WTC11 (cell line): ENCODE data around the gene SARM1. TPM values are rescaled to one million over a fixed set of nuclear protein-coding genes. Genes with fewer than 3 reads are reported as not detected.
A peak's percentile ranks its signal among the peaks of the same experiment; 100 is the strongest.

ENCODE experiments used
- ATAC-seq: fragments of 200-7000 bp; cut with Tn5 transposase; 2 replicates; pipeline ENCODE4 v1.10.0; 2021; ENCODE audit warnings: mild to moderate bottlenecking, moderate library complexity
- CTCF ChIA-PET: fragments of 300-600 bp; sonication (Branson Sonifier 250); formaldehyde crosslinking; loops from one replicate; lab custom pipeline; 2021; ENCODE audit warnings: antibody characterized with exemption; lab: Charles Lee
- POLR2A ChIA-PET: fragments of 350-600 bp; sonication (Branson Sonifier 250); formaldehyde crosslinking; loops from one replicate; lab custom pipeline; 2021; ENCODE audit warnings: antibody characterized with exemption; lab: Charles Lee
- DNase-seq: peaks from one replicate; pipeline ENCODE4 v3.0.0; 2021; ENCODE audit warnings: low spot score
- H3K27ac Mint-ChIP-seq: 2 replicates; pipeline ENCODE4 v1.8.0; 2021; ENCODE audit warnings: mixed read lengths
- H3K27me3 Mint-ChIP-seq: 2 replicates; pipeline ENCODE4 v1.8.0; 2021; ENCODE audit warnings: low read depth, mild to moderate bottlenecking, moderate library complexity, mixed read lengths
- H3K36me3 Mint-ChIP-seq: 2 replicates; pipeline ENCODE4 v1.8.0; 2021; ENCODE audit warnings: mixed read lengths
- H3K4me1 Mint-ChIP-seq: 2 replicates; pipeline ENCODE4 v1.8.0; 2022; ENCODE audit warnings: mixed read lengths
- H3K4me3 Mint-ChIP-seq: 2 replicates; pipeline ENCODE4 v1.8.0; 2021; ENCODE audit warnings: mild to moderate bottlenecking, moderate library complexity, mixed read lengths
- H3K9me3 Mint-ChIP-seq: 2 replicates; pipeline ENCODE4 v1.8.0; 2021; ENCODE audit warnings: mixed read lengths
- CREB1 ChIP-seq: sonication (generic); formaldehyde crosslinking; IDR thresholded peaks from 2 replicates; pipeline ENCODE4 v1.8.0; 2023; ENCODE audit warnings: mild to moderate bottlenecking, missing genetic modification reagents
- ETV6 ChIP-seq: sonication (generic); formaldehyde crosslinking; IDR thresholded peaks from 2 replicates; pipeline ENCODE4 v1.8.1; 2022; ENCODE audit warnings: mild to moderate bottlenecking, missing genetic modification reagents
- GABPB1 ChIP-seq: sonication (generic); formaldehyde crosslinking; IDR thresholded peaks from 2 replicates; pipeline ENCODE4 v1.8.1; 2023; ENCODE audit warnings: mild to moderate bottlenecking, missing genetic modification reagents
- GRHL2 ChIP-seq: fragments of 250-450 bp; sonication (Bioruptor Pico); IDR thresholded peaks from 2 replicates; pipeline ENCODE4 v1.8.0; 2022; ENCODE audit warnings: mild to moderate bottlenecking, moderate library complexity; ENCODE audit not compliant: insufficient replicate concordance, severe bottlenecking
- JUN ChIP-seq: sonication (generic); formaldehyde crosslinking; IDR thresholded peaks from 2 replicates; pipeline ENCODE4 v1.8.0; 2023; ENCODE audit warnings: mild to moderate bottlenecking, missing genetic modification reagents
- NFE2L1 ChIP-seq: sonication (generic); formaldehyde crosslinking; IDR thresholded peaks from 2 replicates; pipeline ENCODE4 v1.8.1; 2023; ENCODE audit warnings: missing genetic modification reagents
- NR1H2 ChIP-seq: sonication (generic); formaldehyde crosslinking; IDR thresholded peaks from 2 replicates; pipeline ENCODE4 v1.9.0; 2021; ENCODE audit warnings: mild to moderate bottlenecking, moderate library complexity, missing genetic modification reagents
- PRRX2 ChIP-seq: fragments of 250-450 bp; sonication (Bioruptor Pico); IDR thresholded peaks from 2 replicates; pipeline ENCODE4 v1.8.0; 2021; ENCODE audit warnings: mild to moderate bottlenecking
- SMAD3 ChIP-seq: sonication (generic); formaldehyde crosslinking; IDR thresholded peaks from 2 replicates; pipeline ENCODE4 v1.8.0; 2022; ENCODE audit warnings: missing genetic modification reagents, mild to moderate bottlenecking, borderline replicate concordance
- TP53 ChIP-seq: sonication (generic); formaldehyde crosslinking; IDR thresholded peaks from 2 replicates; pipeline ENCODE4 v1.8.1; 2023; ENCODE audit warnings: mild to moderate bottlenecking, missing genetic modification reagents
- ZBTB21 ChIP-seq: sonication (generic); formaldehyde crosslinking; IDR thresholded peaks from 2 replicates; pipeline ENCODE4 v1.8.1; 2023; ENCODE audit warnings: mild to moderate bottlenecking, missing genetic modification reagents, borderline replicate concordance
- ZNF232 ChIP-seq: sonication (generic); formaldehyde crosslinking; IDR thresholded peaks from 2 replicates; pipeline ENCODE4 v1.8.0; 2022; ENCODE audit warnings: mild to moderate bottlenecking, missing genetic modification reagents
- ZNF263 ChIP-seq: sonication (generic); formaldehyde crosslinking; IDR thresholded peaks from 2 replicates; pipeline ENCODE4 v1.8.1; 2022; ENCODE audit warnings: low read depth, mild to moderate bottlenecking, moderate library complexity, missing genetic modification reagents
- total RNA-seq: library from RNA; stranded (reverse); gene quantifications from 3 replicates; pipeline ENCODE4 v1.2.3, GENCODE V29; 2021
- TF ChIP-seq, protein P1 (sequence below): fragments of 250-450 bp; sonication (Bioruptor Pico); IDR thresholded peaks from 2 replicates; pipeline ENCODE4 v1.9.0; 2021; ENCODE audit warnings: mild to moderate bottlenecking, borderline replicate concordance
- TF ChIP-seq, protein P2 (sequence below): fragments of 250-450 bp; sonication (Bioruptor Pico); conservative IDR thresholded peaks from 2 replicates; pipeline ENCODE4 v1.9.0; 2021; ENCODE audit warnings: mild to moderate bottlenecking
- TF ChIP-seq, protein P3 (sequence below): sonication (generic); formaldehyde crosslinking; IDR thresholded peaks from 2 replicates; pipeline ENCODE4 v1.8.1; 2022; ENCODE audit warnings: mild to moderate bottlenecking, missing genetic modification reagents, moderate library complexity, borderline replicate concordance
- TF ChIP-seq, protein P4 (sequence below): sonication (generic); formaldehyde crosslinking; IDR thresholded peaks from 2 replicates; pipeline ENCODE4 v1.8.0; 2022; ENCODE audit warnings: mild to moderate bottlenecking, missing genetic modification reagents
- TF ChIP-seq, protein P5 (sequence below): fragments of 250-450 bp; sonication (Bioruptor Pico); IDR thresholded peaks from 2 replicates; pipeline ENCODE4 v1.9.0; 2021; ENCODE audit warnings: moderate library complexity, mild to moderate bottlenecking, inconsistent platforms, borderline replicate concordance
- TF ChIP-seq, protein P6 (sequence below): sonication (generic); formaldehyde crosslinking; IDR thresholded peaks from 2 replicates; pipeline ENCODE4 v1.8.0; 2022; ENCODE audit warnings: mild to moderate bottlenecking, missing genetic modification reagents
- TF ChIP-seq, protein P7 (sequence below): sonication (generic); formaldehyde crosslinking; conservative IDR thresholded peaks from 2 replicates; pipeline ENCODE4 v1.8.1; 2022; ENCODE audit warnings: mild to moderate bottlenecking, missing genetic modification reagents
- TF ChIP-seq, protein P8 (sequence below): sonication (generic); formaldehyde crosslinking; IDR thresholded peaks from 2 replicates; pipeline ENCODE4 v1.8.0; 2023; ENCODE audit warnings: missing genetic modification reagents
- TF ChIP-seq, protein P9 (sequence below): sonication (generic); formaldehyde crosslinking; IDR thresholded peaks from 2 replicates; pipeline ENCODE4 v1.8.1; 2023; ENCODE audit warnings: mild to moderate bottlenecking, missing genetic modification reagents, borderline replicate concordance

The SARM1 gene
- total RNA-seq, 1 experiment from 2014 or later, result 3.8 TPM

DNA sequence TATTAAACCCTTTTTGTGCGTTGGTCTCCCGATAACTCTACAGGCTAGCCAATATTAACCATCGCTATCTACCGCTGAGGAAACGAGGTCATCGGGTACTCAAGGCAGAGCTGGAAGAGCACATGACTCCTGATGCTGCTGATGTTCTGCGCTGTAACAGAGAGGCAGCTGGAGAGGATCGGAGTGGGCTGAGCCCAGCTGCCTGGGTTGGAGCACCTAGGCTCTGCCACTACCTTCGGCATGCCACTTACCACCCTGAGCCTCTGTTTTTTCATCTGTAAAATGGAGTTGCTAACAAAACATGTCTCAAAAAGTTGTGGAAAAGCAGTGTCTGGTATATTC lies 35.0 kb downstream of the SARM1 start:
- POLR2A ChIA-PET, result no interaction called here
- Mint-ChIP-seq H3K4me3 (peak overlapping the region; percentile 78), H3K27ac (peak overlapping the region; percentile 87), H3K4me1 (peaks cover 79% of the 10 kb centered on the region), H3K36me3 (no peaks in the 10 kb centered on the region), H3K27me3 (peaks cover 31% of the 10 kb centered on the region), H3K9me3 (no peaks in the 10 kb centered on the region)
- no peak for DNase-seq
- CTCF ChIA-PET, result interaction anchor here (0.6 to 3.7 kb wide), 7 partner anchors 10 to 155 kb away, joined by 4 to 62 read pairs (median 12); partner anchors contain the start of genes IFT20 and TNFAIP1
- ATAC-seq, result peak; percentile 3; the same call in 1 of the 2 replicates
- TF ChIP-seq, protein P1, sequence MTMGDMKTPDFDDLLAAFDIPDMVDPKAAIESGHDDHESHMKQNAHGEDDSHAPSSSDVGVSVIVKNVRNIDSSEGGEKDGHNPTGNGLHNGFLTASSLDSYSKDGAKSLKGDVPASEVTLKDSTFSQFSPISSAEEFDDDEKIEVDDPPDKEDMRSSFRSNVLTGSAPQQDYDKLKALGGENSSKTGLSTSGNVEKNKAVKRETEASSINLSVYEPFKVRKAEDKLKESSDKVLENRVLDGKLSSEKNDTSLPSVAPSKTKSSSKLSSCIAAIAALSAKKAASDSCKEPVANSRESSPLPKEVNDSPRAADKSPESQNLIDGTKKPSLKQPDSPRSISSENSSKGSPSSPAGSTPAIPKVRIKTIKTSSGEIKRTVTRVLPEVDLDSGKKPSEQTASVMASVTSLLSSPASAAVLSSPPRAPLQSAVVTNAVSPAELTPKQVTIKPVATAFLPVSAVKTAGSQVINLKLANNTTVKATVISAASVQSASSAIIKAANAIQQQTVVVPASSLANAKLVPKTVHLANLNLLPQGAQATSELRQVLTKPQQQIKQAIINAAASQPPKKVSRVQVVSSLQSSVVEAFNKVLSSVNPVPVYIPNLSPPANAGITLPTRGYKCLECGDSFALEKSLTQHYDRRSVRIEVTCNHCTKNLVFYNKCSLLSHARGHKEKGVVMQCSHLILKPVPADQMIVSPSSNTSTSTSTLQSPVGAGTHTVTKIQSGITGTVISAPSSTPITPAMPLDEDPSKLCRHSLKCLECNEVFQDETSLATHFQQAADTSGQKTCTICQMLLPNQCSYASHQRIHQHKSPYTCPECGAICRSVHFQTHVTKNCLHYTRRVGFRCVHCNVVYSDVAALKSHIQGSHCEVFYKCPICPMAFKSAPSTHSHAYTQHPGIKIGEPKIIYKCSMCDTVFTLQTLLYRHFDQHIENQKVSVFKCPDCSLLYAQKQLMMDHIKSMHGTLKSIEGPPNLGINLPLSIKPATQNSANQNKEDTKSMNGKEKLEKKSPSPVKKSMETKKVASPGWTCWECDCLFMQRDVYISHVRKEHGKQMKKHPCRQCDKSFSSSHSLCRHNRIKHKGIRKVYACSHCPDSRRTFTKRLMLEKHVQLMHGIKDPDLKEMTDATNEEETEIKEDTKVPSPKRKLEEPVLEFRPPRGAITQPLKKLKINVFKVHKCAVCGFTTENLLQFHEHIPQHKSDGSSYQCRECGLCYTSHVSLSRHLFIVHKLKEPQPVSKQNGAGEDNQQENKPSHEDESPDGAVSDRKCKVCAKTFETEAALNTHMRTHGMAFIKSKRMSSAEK (CRISPR knock-in tag), result no peak
- TF ChIP-seq, protein P2, sequence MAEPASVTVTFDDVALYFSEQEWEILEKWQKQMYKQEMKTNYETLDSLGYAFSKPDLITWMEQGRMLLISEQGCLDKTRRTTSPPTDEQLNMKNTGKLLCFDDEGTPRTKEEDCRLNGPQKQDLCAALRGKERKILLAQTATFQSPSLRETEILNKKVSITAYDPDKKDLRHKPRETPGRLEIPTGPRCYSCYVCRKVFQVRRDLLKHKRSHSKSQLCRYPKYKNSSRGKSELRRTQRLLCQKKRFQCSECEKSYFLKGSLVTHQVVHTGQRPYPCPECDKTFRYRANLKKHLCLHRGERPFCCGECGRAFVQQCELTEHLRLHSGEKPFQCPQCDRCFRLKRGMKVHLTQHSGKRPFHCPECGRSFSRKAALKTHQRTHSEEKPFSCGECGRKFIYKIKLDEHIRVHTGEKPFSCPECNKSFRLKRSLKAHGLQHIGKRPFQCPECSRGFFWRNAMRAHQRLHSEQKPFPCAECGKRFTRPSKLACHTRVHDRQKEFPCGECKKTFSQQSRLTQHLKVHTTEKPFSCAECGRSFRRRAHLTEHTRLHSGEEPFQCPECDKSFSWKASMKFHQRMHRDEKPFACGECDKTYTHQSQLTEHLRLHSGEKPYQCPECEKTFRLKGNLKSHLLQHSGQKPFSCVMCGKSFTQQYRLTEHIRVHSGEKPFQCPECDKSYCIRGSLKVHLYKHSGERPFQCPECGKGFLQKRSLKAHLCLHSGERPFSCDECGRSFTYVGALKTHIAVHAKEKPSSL (CRISPR knock-in tag), result no peak
- TF ChIP-seq ZBTB21 (CRISPR knock-in tag), result no peak
- TF ChIP-seq GRHL2, result no peak
- no peak for TF ChIP-seq NFE2L1
- TF ChIP-seq, protein P3, sequence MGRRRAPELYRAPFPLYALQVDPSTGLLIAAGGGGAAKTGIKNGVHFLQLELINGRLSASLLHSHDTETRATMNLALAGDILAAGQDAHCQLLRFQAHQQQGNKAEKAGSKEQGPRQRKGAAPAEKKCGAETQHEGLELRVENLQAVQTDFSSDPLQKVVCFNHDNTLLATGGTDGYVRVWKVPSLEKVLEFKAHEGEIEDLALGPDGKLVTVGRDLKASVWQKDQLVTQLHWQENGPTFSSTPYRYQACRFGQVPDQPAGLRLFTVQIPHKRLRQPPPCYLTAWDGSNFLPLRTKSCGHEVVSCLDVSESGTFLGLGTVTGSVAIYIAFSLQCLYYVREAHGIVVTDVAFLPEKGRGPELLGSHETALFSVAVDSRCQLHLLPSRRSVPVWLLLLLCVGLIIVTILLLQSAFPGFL, result no peak
- TF ChIP-seq NR1H2 (CRISPR knock-in tag), result no peak
- TF ChIP-seq PRRX2, result no peak
- TF ChIP-seq ZNF263 (CRISPR knock-in tag), result no peak
- no peak for TF ChIP-seq ZNF232 (CRISPR knock-in tag)
- TF ChIP-seq, protein P4, sequence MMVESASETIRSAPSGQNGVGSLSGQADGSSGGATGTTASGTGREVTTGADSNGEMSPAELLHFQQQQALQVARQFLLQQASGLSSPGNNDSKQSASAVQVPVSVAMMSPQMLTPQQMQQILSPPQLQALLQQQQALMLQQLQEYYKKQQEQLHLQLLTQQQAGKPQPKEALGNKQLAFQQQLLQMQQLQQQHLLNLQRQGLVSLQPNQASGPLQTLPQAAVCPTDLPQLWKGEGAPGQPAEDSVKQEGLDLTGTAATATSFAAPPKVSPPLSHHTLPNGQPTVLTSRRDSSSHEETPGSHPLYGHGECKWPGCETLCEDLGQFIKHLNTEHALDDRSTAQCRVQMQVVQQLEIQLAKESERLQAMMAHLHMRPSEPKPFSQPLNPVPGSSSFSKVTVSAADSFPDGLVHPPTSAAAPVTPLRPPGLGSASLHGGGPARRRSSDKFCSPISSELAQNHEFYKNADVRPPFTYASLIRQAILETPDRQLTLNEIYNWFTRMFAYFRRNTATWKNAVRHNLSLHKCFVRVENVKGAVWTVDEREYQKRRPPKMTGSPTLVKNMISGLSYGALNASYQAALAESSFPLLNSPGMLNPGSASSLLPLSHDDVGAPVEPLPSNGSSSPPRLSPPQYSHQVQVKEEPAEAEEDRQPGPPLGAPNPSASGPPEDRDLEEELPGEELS, result no peak
- TF ChIP-seq TP53 (CRISPR knock-in tag), result no peak
- no peak for TF ChIP-seq JUN (CRISPR knock-in tag)
- TF ChIP-seq, protein P5, sequence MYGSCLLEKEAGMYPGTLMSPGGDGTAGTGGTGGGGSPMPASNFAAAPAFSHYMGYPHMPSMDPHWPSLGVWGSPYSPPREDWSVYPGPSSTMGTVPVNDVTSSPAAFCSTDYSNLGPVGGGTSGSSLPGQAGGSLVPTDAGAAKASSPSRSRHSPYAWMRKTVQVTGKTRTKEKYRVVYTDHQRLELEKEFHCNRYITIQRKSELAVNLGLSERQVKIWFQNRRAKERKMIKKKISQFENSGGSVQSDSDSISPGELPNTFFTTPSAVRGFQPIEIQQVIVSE, result no peak
- TF ChIP-seq, protein P6, sequence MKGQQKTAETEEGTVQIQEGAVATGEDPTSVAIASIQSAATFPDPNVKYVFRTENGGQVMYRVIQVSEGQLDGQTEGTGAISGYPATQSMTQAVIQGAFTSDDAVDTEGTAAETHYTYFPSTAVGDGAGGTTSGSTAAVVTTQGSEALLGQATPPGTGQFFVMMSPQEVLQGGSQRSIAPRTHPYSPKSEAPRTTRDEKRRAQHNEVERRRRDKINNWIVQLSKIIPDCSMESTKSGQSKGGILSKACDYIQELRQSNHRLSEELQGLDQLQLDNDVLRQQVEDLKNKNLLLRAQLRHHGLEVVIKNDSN (CRISPR knock-in tag), result peak; percentile 36; the same call in 1 of the 2 replicates
- TF ChIP-seq CREB1 (CRISPR knock-in tag), result no peak
- TF ChIP-seq, protein P7, sequence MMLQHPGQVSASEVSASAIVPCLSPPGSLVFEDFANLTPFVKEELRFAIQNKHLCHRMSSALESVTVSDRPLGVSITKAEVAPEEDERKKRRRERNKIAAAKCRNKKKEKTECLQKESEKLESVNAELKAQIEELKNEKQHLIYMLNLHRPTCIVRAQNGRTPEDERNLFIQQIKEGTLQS (CRISPR knock-in tag), result no peak
- TF ChIP-seq, protein P8, sequence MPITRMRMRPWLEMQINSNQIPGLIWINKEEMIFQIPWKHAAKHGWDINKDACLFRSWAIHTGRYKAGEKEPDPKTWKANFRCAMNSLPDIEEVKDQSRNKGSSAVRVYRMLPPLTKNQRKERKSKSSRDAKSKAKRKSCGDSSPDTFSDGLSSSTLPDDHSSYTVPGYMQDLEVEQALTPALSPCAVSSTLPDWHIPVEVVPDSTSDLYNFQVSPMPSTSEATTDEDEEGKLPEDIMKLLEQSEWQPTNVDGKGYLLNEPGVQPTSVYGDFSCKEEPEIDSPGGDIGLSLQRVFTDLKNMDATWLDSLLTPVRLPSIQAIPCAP (CRISPR knock-in tag), result no peak
- no peak for TF ChIP-seq GABPB1
- TF ChIP-seq ETV6, result no peak
- 0 out of 2 replicates have a peak, but pooled peaks have one; percentile 21 for TF ChIP-seq SMAD3
- TF ChIP-seq, protein P9, sequence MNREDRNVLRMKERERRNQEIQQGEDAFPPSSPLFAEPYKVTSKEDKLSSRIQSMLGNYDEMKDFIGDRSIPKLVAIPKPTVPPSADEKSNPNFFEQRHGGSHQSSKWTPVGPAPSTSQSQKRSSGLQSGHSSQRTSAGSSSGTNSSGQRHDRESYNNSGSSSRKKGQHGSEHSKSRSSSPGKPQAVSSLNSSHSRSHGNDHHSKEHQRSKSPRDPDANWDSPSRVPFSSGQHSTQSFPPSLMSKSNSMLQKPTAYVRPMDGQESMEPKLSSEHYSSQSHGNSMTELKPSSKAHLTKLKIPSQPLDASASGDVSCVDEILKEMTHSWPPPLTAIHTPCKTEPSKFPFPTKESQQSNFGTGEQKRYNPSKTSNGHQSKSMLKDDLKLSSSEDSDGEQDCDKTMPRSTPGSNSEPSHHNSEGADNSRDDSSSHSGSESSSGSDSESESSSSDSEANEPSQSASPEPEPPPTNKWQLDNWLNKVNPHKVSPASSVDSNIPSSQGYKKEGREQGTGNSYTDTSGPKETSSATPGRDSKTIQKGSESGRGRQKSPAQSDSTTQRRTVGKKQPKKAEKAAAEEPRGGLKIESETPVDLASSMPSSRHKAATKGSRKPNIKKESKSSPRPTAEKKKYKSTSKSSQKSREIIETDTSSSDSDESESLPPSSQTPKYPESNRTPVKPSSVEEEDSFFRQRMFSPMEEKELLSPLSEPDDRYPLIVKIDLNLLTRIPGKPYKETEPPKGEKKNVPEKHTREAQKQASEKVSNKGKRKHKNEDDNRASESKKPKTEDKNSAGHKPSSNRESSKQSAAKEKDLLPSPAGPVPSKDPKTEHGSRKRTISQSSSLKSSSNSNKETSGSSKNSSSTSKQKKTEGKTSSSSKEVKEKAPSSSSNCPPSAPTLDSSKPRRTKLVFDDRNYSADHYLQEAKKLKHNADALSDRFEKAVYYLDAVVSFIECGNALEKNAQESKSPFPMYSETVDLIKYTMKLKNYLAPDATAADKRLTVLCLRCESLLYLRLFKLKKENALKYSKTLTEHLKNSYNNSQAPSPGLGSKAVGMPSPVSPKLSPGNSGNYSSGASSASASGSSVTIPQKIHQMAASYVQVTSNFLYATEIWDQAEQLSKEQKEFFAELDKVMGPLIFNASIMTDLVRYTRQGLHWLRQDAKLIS (CRISPR knock-in tag), result no peak
